ENCODE measurements around the gene EPHB2.

EPHB2 gene

GRCh38 chr1:22919341-22920025, 208.8 kb downstream of the EPHB2 start:
- no peak overlapping the region for H3K4me2 ChIP-seq (ENCODE audit: low read length, poor library complexity, severe bottlenecking)
- no peak overlapping the region for H3K4ac ChIP-seq (ENCODE audit: low read depth in 1 of 2, low read length in 2 of 2)
- no peak overlapping the region for H2BK15ac ChIP-seq (ENCODE audit: low read depth, poor library complexity, severe bottlenecking)
- H3K36me3 ChIP-seq (ENCODE audit: control insufficient read depth in 1 of 2, insufficient read depth in 2 of 2, low read depth in 1 of 2, low read length in 2 of 2): peaks cover 0 to 28% of the 10 kb centered on the region in 2 experiments
- no peak overlapping the region for H2BK12ac ChIP-seq (ENCODE audit: low read length in 2 of 2)
- 79% methylated on average over 7 of the region's 8 CpGs for whole genome bisulfite sequencing
- H2BK5ac ChIP-seq (ENCODE audit: low read depth, low read length, poor library complexity, severe bottlenecking): peak overlapping the region; percentile 85
- H3K4me3 ChIP-seq (ENCODE audit: insufficient read depth in 1 of 2, low read depth in 1 of 2, low read length in 2 of 2): no peak overlapping the region
- no peak overlapping the region for H3K23ac ChIP-seq (ENCODE audit: low read length in 2 of 2)
- no peak overlapping the region for H2AFZ ChIP-seq (ENCODE audit: low read depth, low read length)
- peaks cover 26% of the 10 kb centered on the region for H3K4me1 ChIP-seq (ENCODE audit: control insufficient read depth, insufficient read depth, low read depth, low read length)
- no peak overlapping the region for H4K91ac ChIP-seq (ENCODE audit: low read length)
- no peak overlapping the region for H3K14ac ChIP-seq (ENCODE audit: low read length in 2 of 2)
- H2AK5ac ChIP-seq (ENCODE audit: low read length, severe bottlenecking): peak overlapping the region; percentile 28
- peak overlapping the region; percentile 88 for H3K27ac ChIP-seq (ENCODE audit: low read length, poor library complexity, severe bottlenecking)
- DNase-seq: no peak
- peaks cover 16% of the 10 kb centered on the region for H3K9me3 ChIP-seq (ENCODE audit: control insufficient read depth, low read length)
- H3K79me1 ChIP-seq (replicated peaks; ENCODE audit: low read length, poor library complexity, severe bottlenecking): no peaks in the 10 kb centered on the region
- H3K18ac ChIP-seq (ENCODE audit: low read depth in 1 of 2, low read length in 2 of 2): no peak overlapping the region
- H3K27me3 ChIP-seq (ENCODE audit: control insufficient read depth in 1 of 2, insufficient read depth in 1 of 2, low read length in 2 of 2): peaks cover 0 to 37% of the 10 kb centered on the region in 2 experiments
- H2BK120ac ChIP-seq (ENCODE audit: low read depth, low read length): no peak overlapping the region
- H4K8ac ChIP-seq (ENCODE audit: low read length): no peak overlapping the region
- no peak overlapping the region for H3K9ac ChIP-seq (ENCODE audit: low read length)

GRCh38 chr1:22920026-22920733, 209.5 kb downstream of the EPHB2 start:
- H2AFZ ChIP-seq (ENCODE audit: low read depth, low read length): no peak overlapping the region
- H3K4me2 ChIP-seq (ENCODE audit: low read length, poor library complexity, severe bottlenecking): no peak overlapping the region
- no peak overlapping the region for H2BK120ac ChIP-seq (ENCODE audit: low read depth, low read length)
- H4K91ac ChIP-seq (ENCODE audit: low read length): no peak overlapping the region
- H4K8ac ChIP-seq (ENCODE audit: low read length): no peak overlapping the region
- H3K27me3 ChIP-seq (ENCODE audit: control insufficient read depth in 1 of 2, insufficient read depth in 1 of 2, low read length in 2 of 2): peaks cover 0 to 30% of the 10 kb centered on the region in 2 experiments
- no peak overlapping the region for H3K18ac ChIP-seq (ENCODE audit: low read depth in 1 of 2, low read length in 2 of 2)
- H3K14ac ChIP-seq (ENCODE audit: low read length in 2 of 2): no peak overlapping the region
- no peak overlapping the region for H2BK12ac ChIP-seq (ENCODE audit: low read length in 2 of 2)
- H2BK5ac ChIP-seq (ENCODE audit: low read depth, low read length, poor library complexity, severe bottlenecking): peak overlapping the region; percentile 85
- no peak overlapping the region for H3K4me3 ChIP-seq (ENCODE audit: insufficient read depth in 1 of 2, low read depth in 1 of 2, low read length in 2 of 2)
- H3K9me3 ChIP-seq (ENCODE audit: control insufficient read depth, low read length): peaks cover 16% of the 10 kb centered on the region
- peaks cover 26% of the 10 kb centered on the region for H3K4me1 ChIP-seq (ENCODE audit: control insufficient read depth, insufficient read depth, low read depth, low read length)
- peak overlapping the region; percentile 88 for H3K27ac ChIP-seq (ENCODE audit: low read length, poor library complexity, severe bottlenecking)
- no peaks in the 10 kb centered on the region for H3K79me1 ChIP-seq (replicated peaks; ENCODE audit: low read length, poor library complexity, severe bottlenecking)
- H2BK15ac ChIP-seq (ENCODE audit: low read depth, poor library complexity, severe bottlenecking): no peak overlapping the region
- DNase-seq: no peak
- no peak overlapping the region for H3K4ac ChIP-seq (ENCODE audit: low read depth in 1 of 2, low read length in 2 of 2)
- no peak overlapping the region for H3K23ac ChIP-seq (ENCODE audit: low read length in 2 of 2)
- WGBS: 57% methylated on average over 6 of the region's 6 CpGs
- no peak overlapping the region for H3K9ac ChIP-seq (ENCODE audit: low read length)
- H2AK5ac ChIP-seq (ENCODE audit: low read length, severe bottlenecking): peak overlapping the region; percentile 57
- peaks cover 0 to 21% of the 10 kb centered on the region in 2 experiments for H3K36me3 ChIP-seq (ENCODE audit: control insufficient read depth in 1 of 2, insufficient read depth in 2 of 2, low read depth in 1 of 2, low read length in 2 of 2)

DNA sequence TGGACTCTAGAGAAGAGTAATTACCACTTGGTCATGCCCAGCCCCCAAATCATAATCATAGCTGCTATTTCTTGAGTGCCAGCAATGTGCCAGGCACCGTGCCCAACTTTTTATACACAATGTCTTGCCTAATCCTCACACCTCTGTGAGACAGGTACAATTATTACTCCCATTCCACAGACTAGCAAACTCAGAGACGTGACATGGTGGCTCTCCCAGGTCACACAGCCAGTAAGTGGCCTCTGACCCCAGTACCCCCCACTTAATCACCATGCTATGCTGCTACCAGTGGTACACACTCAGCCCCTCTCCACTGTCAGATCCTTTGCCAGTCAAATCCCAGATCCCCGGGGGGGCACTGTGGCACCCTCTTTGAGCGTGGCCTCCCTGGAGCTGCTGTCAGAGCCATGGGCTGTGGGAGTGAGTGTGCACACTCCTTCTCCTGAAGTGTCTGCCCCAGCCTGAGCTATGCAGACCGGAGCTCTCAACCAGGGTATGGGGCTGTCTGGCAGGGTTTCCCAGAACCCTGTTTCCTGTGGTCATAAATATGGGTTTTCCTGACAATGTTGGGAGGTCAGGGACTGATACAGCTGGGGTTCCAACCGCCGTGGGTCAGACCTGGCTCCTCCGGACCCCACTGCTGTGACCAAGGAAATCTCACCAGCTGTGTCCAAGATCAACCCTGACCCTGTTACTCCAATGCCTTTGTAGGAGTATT, 210.3 kb downstream of the EPHB2 start:
- no peak overlapping the region for H2BK12ac ChIP-seq (ENCODE audit: low read length in 2 of 2)
- H3K27me3 ChIP-seq (ENCODE audit: control insufficient read depth in 1 of 2, insufficient read depth in 1 of 2, low read length in 2 of 2): peaks cover 0 to 25% of the 10 kb centered on the region in 2 experiments
- WGBS: 69% methylated on average over 8 of the region's 8 CpGs
- H4K91ac ChIP-seq (ENCODE audit: low read length): no peak overlapping the region
- H2AFZ ChIP-seq (ENCODE audit: low read depth, low read length): no peak overlapping the region
- no peaks in the 10 kb centered on the region for H3K79me1 ChIP-seq (replicated peaks; ENCODE audit: low read length, poor library complexity, severe bottlenecking)
- no peak overlapping the region for H3K4me2 ChIP-seq (ENCODE audit: low read length, poor library complexity, severe bottlenecking)
- H3K27ac ChIP-seq (ENCODE audit: low read length, poor library complexity, severe bottlenecking): peak overlapping the region; percentile 88
- peaks cover 0 to 14% of the 10 kb centered on the region in 2 experiments for H3K36me3 ChIP-seq (ENCODE audit: control insufficient read depth in 1 of 2, insufficient read depth in 2 of 2, low read depth in 1 of 2, low read length in 2 of 2)
- H4K8ac ChIP-seq (ENCODE audit: low read length): no peak overlapping the region
- DNase-seq: no peak
- peak overlapping the region; percentile 86 for H2AK5ac ChIP-seq (ENCODE audit: low read length, severe bottlenecking)
- H3K4ac ChIP-seq (ENCODE audit: low read depth in 1 of 2, low read length in 2 of 2): no peak overlapping the region
- H2BK5ac ChIP-seq (ENCODE audit: low read depth, low read length, poor library complexity, severe bottlenecking): peak overlapping the region; percentile 85
- H3K9me3 ChIP-seq (ENCODE audit: control insufficient read depth, low read length): peaks cover 16% of the 10 kb centered on the region
- H3K4me3 ChIP-seq (ENCODE audit: insufficient read depth in 1 of 2, low read depth in 1 of 2, low read length in 2 of 2): no peak overlapping the region
- peaks cover 26% of the 10 kb centered on the region for H3K4me1 ChIP-seq (ENCODE audit: control insufficient read depth, insufficient read depth, low read depth, low read length)
- no peak overlapping the region for H3K14ac ChIP-seq (ENCODE audit: low read length in 2 of 2)
- no peak overlapping the region for H2BK15ac ChIP-seq (ENCODE audit: low read depth, poor library complexity, severe bottlenecking)
- no peak overlapping the region for H3K23ac ChIP-seq (ENCODE audit: low read length in 2 of 2)
- no peak overlapping the region for H2BK120ac ChIP-seq (ENCODE audit: low read depth, low read length)
- H3K9ac ChIP-seq (ENCODE audit: low read length): no peak overlapping the region
- H3K18ac ChIP-seq (ENCODE audit: low read depth in 1 of 2, low read length in 2 of 2): no peak overlapping the region

Measured in mesenchymal stem cell (in vitro differentiated cells and primary cell).